HG02970 (cell line): ENCODE results near the gene PRDM1.
A peak's percentile ranks its signal among the peaks of the same experiment; 100 is the strongest.

ENCODE experiments used
- ATAC-seq: cut with Tn5 transposase; IDR thresholded peaks from one replicate; pipeline ENCODE4 v1.9.1; 2021; ENCODE audit warnings: mild to moderate bottlenecking, moderate library complexity, moderate number of reproducible peaks; ENCODE audit not compliant: unreplicated experiment, low FRiP score

The PRDM1 gene

GRCh38 chr6:106094261-106094963, 8.3 kb downstream of the PRDM1 start:
- no peak for ATAC-seq

GRCh38 chr6:106094964-106095335, 8.8 kb downstream of the PRDM1 start:
- ATAC-seq: no peak

- peak; percentile 34 for ATAC-seq
Measured at GRCh38 chr6:106097411-106098231, 11.5 kb downstream of the PRDM1 start.

- ATAC-seq: peak; percentile 49
Measured at GRCh38 chr6:106098383-106099234, 12.5 kb downstream of the PRDM1 start.

GRCh38 chr6:106099235-106099537, 13.1 kb downstream of the PRDM1 start:
- no peak for ATAC-seq

GRCh38 chr6:106100755-106101154, 14.6 kb downstream of the PRDM1 start:
- ATAC-seq: no peak

- no peak for ATAC-seq
Measured at GRCh38 chr6:106101466-106101865, 15.3 kb downstream of the PRDM1 start.

- peak; percentile 39 for ATAC-seq
Measured at GRCh38 chr6:106102034-106102433, 15.9 kb downstream of the PRDM1 start.

- ATAC-seq: no peak
Measured at GRCh38 chr6:106102967-106103727, 17.0 kb downstream of the PRDM1 start.

- no peak for ATAC-seq
Measured at GRCh38 chr6:106103728-106104109, 17.6 kb downstream of the PRDM1 start.

- no peak for ATAC-seq
Measured at GRCh38 chr6:106104476-106104875, 18.3 kb downstream of the PRDM1 start.

- no peak for ATAC-seq
Measured at GRCh38 chr6:106104941-106105340, 18.8 kb downstream of the PRDM1 start.

GRCh38 chr6:106105493-106105892, 19.4 kb downstream of the PRDM1 start:
- no peak for ATAC-seq

GRCh38 chr6:106106276-106107042, 20.3 kb downstream of the PRDM1 start:
- ATAC-seq: no peak

GRCh38 chr6:106107043-106107613, 21.0 kb downstream of the PRDM1 start:
- no peak for ATAC-seq

GRCh38 chr6:106108129-106108528, 22.0 kb downstream of the PRDM1 start:
- no peak for ATAC-seq

- ATAC-seq: no peak
Measured at GRCh38 chr6:106109029-106109428, 22.9 kb downstream of the PRDM1 start.

GRCh38 chr6:106110164-106110826, 24.2 kb downstream of the PRDM1 start:
- ATAC-seq: no peak

GRCh38 chr6:106112433-106112832, 26.3 kb downstream of the PRDM1 start:
- ATAC-seq: no peak
